OCI-LY7 (cell line): ENCODE measurements around the gene IFRD1.

Experiments
- EZH2phosphoT487 ChIP-seq: fragments of 200-600 bp; sonication (generic); IDR thresholded peaks from 2 replicates; pipeline ENCODE4 v1.6.1; 2018; ENCODE audit warnings: low read depth, borderline replicate concordance, mild to moderate bottlenecking, mixed run types, antibody characterized with exemption, low read length, moderate library complexity, mixed read lengths
- TF ChIP-seq, protein P1 (sequence below): fragments of 200-600 bp; sonication (generic); conservative IDR thresholded peaks from 2 replicates; pipeline ENCODE4 v1.5.1; 2014; ENCODE audit warnings: mild to moderate bottlenecking, antibody characterized with exemption, low read length, moderate library complexity, mixed read lengths

- TF ChIP-seq, protein P1, sequence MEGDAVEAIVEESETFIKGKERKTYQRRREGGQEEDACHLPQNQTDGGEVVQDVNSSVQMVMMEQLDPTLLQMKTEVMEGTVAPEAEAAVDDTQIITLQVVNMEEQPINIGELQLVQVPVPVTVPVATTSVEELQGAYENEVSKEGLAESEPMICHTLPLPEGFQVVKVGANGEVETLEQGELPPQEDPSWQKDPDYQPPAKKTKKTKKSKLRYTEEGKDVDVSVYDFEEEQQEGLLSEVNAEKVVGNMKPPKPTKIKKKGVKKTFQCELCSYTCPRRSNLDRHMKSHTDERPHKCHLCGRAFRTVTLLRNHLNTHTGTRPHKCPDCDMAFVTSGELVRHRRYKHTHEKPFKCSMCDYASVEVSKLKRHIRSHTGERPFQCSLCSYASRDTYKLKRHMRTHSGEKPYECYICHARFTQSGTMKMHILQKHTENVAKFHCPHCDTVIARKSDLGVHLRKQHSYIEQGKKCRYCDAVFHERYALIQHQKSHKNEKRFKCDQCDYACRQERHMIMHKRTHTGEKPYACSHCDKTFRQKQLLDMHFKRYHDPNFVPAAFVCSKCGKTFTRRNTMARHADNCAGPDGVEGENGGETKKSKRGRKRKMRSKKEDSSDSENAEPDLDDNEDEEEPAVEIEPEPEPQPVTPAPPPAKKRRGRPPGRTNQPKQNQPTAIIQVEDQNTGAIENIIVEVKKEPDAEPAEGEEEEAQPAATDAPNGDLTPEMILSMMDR = no peak
- no peak for TF ChIP-seq EZH2phosphoT487
These were observed 31.0 kb downstream of the IFRD1 start for GRCh38 chr7:112481121-112481736.
